ENCODE results near the gene NIT2.
"Not testable (repeated sequence)": the region's sequence is repeated elsewhere in the genome, so short reads cannot be mapped to it uniquely, and the experiment has no call there.

The NIT2 gene, protein sequence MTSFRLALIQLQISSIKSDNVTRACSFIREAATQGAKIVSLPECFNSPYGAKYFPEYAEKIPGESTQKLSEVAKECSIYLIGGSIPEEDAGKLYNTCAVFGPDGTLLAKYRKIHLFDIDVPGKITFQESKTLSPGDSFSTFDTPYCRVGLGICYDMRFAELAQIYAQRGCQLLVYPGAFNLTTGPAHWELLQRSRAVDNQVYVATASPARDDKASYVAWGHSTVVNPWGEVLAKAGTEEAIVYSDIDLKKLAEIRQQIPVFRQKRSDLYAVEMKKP

DNA sequence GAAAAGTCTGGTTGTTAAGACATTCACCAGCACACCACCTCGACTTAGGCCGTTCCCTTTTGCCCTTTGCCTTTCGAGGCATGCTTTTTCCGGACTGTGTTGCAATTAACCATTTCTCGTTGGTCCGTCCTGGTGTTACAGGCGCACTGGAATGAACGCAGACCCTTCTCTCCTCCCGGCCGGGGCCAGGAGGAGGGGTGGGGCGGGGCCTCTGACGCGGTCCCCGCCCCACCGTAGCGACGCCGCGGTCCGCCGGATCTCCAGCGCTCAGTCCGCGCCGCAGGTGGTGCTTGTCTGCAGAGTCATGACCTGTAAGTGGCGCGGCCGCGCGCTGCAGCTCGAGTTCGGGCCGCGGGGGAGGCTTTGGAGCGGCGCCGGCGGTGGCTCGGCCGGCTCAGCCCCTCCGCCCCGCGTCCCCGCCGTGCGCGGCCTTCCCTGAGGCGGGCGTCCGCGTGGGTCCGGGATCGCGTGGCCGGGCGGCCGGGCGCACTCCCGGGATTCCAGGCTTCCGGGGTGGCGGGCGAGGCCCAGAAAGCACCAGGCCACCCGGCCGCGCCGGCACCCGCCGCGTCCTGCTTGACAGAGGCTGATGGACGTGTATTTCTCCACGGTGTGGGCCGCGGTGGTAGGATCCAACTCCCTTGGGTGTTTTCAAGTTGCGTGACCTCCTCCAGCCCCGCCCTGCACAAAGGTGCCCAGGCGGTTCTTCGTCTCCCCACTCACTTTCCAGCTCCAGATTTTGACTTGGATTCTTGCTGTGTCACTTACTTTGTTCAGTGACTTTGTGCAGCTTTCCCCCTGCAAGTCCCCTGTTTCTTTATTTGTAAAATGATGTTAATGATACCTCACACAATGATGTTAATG lies at the start of gene NIT2:
TSS of gene NIT2 (plus strand) at position 270 of the 864 bp plus-strand sequence. CDS start at position 305, 35 bp downstream.
- peak; percentile 78 for DNase-seq

DNA sequence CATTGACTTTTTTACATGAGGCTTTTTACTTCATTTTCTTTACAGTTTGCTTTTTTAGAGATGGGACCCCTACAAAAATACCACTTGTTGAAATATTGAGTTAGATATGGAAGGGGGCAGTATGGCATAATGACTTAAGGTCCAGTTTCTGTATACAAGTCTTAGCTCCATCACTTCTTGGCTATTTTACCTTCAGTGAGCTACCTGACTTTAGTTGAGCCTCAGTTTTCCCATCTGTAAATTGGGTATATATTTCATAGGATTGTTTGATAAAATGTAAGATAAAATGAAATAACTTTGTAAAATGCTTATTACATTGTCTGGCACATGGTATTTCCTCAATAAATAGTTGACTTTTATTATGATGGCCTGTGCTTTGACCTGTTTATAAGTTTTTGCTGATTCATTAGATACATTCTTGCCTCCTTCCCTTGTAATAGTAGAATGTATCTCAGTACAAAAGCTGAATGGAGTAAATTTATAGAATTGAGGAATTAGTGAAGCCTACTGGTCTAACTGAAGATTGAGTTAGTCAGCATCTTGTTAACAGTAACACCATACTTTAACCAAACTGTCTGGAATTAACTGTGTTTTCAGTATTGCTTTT lies 46.2 kb upstream of the NIT2 start:
- no peak for DNase-seq

DNA sequence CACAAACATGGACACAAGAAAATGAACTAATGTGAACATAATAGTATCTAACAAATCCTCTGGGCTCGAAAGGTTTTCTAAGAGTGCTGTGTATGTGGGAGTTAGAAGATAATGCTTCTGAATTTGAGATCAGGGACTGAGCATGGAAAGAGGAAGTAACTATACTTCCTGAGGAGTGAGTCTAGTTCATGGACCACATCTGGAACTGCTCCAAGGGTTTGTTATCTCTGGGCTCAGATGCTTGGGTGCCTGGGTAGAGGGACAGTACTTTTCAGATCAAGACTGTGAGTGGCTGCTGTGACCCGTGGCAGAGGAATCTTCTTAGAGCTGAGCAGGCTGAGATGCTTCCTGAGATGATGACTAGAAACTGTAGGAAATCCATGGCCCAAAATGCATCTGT lies 45.2 kb upstream of the NIT2 start:
- no peak for DNase-seq

DNA sequence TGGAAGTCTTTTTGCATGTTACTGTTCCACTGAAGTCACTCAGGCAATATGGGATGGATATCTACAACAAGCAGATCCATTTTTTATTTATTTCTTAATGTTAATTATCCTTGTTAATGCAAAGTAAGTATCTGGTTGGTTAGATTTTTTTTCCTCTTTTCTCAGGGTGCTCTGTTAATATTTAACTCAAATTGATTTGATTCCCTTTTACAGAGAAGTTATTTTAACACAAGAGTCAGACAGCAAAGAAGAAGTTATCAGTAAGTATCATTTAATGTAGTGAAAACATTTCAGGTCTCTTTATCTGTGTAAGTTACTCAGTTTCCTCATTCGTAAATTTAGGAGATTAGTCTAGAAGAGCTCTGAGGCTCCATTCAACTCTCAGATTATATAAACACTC lies 39.5 kb upstream of the NIT2 start:
- no peak for DNase-seq

DNA sequence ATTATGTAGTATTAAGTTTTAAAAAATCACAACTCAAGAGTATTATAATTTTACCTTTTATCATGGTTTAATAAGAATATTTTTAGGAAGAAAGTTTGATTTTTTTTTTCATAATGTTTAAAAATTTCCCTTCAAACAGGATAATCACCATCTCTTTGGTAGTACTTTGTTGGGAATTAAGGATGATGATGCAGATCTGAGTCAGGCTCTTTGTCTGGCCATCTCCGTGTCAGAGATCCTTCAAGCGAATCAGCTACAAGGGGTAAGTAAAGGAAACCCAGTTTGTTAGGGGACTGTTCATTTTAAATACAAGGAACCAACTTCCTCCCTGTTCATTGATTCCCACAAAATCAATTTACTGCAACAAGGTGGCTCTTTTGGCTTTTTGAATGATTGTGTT lies 36.8 kb upstream of the NIT2 start:
- DNase-seq, result no peak

DNA sequence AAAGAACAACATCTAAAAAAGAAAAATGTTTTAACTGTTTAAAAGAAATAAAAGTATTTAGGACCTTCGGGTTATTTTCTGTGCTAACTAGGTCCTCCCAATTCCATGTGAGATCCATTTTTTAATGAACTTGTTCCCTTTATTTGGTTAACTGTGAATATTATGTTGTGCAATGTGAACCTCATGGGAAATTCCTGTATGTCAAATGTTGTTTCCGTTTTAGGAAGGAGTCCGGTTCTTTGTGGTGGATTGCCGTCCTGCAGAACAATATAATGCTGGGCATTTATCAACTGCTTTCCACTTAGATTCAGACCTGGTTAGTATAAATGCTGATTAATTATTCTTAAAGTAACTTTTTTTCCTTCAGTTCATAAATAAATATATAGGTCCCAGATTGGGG lies 35.5 kb upstream of the NIT2 start:
- no peak for DNase-seq

DNA sequence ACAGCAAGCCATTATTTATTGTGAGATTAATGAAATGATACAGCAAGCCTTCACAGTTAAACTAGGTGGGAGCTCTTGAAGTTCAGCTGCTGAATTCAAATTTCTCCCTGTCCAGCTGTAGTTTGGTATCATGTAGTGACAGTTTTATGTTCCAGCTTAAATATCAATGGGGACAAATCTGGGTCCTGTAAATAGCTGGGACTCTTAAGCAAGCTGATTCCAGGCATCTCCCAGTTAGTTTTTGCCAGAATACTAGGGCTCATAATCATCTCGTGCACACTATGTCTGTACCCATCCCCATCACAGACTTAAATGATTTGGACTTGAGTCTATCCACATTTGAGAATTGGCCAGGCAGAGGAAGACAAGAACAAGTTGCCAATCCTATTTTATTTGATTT lies 27.9 kb upstream of the NIT2 start:
- DNase-seq, result no peak

DNA sequence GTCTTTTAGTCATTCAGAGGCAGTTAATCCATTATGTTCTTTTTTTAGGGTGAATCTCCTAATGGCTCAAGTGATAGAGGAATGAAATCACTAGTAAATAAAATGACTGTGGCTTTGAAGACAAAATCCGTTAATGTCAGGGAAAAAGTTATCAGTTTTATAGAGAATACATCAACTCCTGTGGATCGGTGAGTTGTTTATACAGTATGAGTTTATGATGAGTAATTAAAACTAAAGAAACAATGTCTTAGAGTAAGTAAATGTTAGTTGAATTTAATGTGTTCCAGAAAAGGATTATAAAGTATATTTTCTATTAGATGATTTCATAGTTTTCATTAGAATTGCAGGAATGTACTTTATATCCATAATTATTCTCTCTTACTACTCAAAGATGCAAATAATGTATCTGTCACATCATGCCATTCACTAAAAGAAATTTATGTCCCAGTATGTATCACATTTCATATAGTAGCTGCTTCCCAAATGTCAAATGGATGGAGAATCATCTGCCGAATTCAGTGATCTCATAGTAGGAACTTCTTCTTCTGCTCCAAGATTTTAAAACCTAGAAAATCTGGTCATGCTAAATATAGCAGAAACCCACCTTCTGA lies 24.1 kb upstream of the NIT2 start:
- DNase-seq, result no peak

DNA sequence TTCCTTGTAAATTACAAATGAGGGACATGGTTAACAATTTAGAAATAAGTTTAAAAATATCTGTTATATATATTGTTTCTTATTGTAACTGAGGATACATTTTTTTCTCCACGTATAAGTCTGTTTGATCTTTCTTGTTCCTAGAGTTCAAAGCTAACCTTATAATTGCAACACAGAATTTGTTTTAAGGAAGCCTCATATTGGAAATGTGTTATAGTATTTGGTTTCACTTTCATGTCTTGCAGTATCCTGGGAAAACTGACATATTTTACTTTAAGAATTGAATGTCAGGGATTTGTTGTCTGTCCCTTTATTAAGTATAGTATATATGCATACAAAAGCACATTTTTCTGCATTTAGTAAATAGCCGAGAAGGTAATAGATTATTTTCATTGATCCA lies 23.5 kb upstream of the NIT2 start:
- no peak for DNase-seq

DNA sequence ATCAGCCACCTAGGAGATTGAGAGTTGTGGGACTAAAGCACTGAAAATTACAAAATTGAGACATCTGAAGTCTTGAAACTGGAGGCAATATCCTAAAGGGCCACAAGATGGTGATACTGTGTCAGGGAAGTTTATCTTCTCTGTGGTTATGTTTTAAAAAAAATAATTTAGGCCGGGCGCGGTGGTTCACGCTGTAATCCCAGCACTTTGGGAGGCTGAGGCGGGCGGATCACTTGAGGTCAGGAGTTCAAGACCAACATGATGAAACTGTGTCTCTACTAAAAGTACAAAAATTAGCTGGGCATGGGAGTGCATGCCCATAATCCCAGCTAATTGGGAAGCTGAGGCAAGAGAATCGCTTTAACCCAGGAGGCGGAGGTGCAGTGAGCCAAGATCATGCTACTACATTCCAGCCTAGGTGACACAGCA lies 17.9 kb upstream of the NIT2 start:
- DNase-seq, result peak; percentile 38

DNA sequence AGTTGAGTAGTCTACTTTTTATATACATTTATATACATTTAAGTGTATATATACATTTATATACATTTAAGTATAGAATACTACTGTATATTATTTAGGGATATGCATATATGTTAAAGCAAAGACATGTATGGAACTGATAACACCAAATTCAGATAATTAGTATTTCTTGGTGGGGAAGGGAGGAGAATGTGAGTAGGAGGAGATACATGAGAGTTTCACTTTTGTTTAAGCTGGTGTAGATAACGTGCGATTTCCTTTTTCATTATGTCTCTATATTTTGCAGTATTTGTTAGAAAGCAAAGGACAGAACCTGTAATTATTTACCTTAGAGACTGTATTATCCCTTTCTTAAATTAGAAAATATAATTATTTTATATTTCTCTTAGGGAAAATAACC lies 16.6 kb upstream of the NIT2 start:
- no peak for DNase-seq

DNA sequence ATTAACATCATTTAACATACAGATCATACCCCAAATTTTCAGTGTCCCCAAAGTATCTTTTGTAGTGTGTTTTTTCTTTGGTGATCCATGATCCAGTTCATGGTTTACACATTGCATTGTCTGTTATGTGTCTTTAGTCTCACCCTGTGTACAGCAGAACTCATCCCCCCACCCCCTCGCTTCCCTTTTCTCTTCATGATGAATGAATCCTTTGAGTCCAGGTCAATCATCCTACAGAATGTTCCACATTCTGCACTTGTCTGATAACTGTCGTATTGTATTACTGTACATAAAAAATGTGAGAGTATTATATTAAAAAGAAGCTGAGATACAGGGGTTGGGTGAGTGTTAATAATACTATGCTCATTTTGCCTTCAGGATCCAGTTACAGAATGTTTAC lies 14.6 kb upstream of the NIT2 start:
- no peak for DNase-seq

DNA sequence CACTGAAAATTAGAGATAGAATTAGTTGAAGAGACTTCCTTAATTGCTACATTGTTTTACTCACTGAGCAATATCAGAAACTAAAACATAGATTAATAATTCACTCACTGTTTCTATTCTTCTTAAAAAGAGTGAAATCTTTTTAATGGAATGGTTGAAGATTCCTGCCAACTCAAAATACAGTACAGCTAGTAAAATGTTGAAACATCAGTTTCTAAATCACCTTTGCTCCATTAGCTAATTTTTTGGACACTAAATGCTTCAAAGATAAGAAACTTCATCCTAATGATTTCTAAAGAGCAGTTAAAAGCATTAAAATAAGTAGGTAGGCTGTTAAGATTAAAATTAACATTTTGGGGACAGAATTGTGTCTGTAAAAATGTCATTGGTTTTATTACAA lies 10.5 kb upstream of the NIT2 start:
- no peak for DNase-seq

DNA sequence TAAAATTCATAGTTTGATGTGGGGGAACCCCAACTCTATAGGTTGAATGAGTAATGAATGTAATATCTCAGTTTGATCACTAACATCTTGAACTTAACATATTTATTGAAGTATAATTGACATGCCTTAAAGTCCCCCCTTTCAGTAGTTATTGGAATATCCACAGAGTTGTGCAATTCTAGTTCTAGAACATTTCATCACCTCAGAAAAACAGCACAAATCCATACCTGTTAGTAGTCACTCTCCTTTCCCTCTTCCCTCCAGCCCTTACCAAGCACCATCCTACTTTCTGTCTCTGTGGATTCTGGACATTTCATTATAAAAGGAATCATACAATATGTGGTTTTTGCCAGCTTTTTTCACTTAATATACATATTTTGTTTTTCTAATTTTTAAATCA lies 8.7 kb upstream of the NIT2 start:
- DNase-seq, result no peak

DNA sequence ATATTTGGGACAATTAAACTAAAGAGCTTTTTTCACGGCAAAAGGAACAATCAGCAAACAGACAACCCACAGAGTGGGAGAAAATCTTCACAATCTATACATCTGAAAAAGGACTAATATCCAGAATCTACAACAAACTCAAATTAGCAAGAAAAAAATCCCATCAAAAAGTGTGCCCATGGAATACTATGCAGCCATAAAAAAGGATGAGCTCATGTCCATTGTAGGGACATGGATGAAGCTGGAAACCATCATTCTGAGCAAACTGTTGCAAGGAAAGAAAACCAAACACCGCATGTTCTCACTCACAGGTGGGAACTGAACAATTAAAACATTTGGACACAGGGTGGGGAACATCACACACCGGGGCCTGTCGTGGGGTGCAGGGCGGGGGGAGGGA lies 7.2 kb upstream of the NIT2 start:
- not testable (repeated sequence) for DNase-seq

DNA sequence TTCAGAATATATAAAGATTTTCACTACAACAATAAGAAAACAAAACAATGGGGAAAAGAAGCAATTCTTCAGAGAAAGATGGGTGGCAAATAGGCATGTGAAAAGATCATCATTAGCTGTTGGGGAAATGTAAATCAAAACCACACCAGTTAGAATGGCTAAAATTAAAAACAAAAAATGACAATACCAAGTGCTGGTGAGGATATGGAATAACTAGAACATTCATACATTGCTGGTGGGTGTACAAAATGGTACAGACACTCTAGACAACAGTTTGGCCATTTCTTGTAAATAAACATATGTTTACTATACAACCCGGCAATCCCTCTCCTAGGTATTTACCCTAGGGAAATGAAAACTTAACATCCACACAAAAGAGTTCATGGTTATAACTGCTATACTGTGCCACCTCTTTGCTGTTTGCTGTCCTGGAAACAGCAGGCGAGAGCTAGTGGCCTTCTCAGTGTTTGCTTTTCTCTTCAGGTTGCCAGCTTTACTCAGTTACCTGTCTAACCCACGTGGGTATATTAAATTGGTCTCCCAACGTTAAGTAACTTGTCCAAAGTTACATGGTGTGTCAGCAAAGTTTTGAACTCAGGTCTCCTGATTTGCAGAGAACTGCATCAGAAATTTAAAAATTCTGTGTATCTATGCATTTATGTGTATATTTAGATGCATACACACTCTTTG lies 4.6 kb upstream of the NIT2 start:
- DNase-seq, result no peak

DNA sequence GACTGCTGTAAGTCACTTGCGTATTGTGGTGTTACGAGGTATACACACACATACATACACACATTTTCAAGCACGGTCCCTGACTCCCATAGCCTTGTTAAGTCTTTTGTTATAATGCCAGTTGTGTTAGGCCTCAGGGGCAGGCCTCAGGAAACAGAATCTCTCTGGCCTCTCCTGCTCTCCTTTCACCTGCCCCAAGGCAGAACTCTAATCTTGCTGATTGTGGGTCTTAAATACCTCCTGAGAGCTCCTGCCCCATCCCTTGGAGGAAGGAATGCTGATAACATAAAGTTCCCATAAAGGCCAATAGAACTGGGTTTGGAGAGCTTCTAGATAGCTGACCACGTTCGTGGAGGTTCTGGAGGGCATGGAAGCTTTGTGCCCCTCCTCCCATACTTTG lies 3.9 kb upstream of the NIT2 start:
- no peak for DNase-seq

DNA sequence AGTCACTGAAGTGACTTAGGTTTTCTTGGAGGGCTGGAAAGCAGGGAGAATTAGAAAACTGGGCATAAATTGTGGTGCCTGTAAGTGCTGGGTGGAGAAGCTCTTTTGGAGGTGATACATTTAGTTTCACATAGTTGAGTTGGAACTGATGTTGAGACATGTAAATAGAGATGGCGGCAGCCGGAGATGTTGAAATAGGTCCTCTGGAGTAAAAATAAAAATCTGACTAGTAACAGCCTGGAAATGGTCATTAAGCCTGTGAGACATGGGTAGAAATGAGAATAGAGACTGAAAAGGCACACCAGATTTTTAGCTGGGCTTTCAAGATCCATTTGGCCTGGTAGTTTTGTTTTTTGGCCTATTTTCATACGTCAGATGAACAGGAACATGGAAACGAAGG lies 2.9 kb upstream of the NIT2 start:
- DNase-seq, result no peak

DNA sequence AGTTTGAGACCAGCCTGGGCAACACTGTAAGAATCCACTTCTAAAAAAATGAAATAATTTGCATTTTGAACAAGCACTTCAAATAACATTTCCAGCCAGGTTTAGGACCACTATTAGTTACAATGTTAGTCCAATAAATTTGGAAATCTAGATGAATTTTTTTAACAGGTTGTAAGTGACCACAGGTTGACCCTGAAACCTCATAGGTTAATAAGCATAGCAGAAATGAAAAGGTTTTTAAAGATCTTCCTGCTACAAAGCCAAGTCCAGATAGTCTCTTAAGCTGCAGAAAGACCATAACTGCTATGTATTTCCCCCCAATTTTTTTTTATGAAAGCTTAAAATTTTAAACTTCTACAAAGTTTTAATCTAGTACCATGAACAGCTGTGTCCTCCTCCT lies 1.5 kb upstream of the NIT2 start:
- no peak for DNase-seq

DNA sequence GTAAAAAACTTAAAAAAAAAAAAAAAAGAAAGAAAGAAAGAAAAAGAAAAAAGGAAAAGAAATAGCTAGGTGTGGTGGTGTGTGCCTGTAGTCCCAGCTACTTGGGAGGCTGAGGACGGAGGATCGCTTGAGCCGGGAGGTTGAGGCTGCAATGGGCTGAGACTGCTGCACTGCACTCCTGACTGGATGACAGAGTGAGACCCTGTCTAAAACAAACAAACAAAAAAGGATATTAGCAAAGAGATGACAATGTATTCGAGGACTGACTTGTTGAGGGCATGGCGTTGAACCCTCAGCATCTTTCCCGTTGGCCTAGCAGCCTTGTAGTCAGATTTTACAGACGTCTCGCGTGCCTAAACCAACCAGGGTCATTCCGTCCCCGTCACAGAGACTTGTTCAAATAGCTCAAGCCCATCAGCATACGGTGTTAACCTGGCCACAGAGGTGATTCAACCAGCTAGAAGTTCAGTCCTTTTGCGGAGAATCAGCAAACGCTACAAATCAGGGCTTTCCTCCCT lies 528 bp upstream of the NIT2 start:
- DNase-seq, result no peak

DNA sequence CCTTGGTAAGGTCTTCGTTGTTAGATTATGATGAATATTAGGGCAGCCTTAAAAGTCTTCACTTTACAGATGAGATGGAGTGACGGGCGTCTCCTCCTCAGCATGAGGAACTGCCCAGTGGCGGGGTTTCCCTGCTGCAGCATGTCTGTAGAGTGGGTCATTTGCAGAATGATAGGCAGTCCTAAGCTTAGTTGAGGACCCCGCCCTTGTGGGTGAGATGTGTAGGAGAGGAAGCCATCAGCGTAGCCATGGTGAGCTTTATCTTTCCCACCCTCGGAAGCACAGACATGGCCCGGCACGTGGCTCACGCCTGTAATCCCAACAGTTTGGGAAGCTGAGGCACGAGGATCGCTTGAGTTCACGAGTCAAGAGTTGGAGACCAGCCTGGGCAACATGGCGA lies 877 bp downstream of the NIT2 start:
- no peak for DNase-seq

DNA sequence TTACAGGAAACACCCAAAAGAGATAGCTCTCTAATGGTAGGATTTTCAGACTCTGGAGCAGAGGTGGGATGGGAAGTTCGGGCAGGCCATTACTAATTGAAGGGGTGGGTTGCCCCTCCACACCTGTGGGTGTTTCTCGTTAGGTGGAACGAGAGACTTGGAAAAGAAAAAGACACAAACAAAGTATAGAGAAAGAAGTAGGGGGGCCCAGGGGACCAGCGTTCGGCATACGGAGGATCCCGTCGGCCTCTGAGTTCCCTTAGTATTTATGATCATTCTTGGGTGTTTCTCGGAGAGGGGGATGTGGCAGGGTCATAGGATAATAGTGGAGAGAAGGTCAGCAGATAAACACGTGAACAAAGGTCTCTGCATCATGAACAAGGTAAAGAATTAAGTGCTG lies 1.7 kb downstream of the NIT2 start:
- DNase-seq, result not testable (repeated sequence)

DNA sequence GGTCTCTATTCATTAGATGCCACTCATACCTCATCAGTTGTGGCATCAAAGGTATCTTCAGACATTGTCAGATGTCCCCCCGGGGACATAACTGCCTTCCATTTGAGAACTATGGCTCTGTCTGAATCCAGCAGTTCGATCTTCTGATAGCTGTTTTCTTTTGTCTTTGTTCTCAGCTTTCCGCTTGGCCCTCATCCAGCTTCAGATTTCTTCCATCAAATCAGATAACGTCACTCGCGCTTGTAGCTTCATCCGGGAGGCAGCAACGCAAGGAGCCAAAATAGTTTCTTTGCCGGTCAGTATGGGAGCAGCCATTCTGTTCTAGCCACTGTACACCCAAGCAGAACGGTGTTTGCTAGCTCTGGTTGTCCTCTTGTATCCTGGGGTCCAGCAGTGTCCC lies 4.4 kb downstream of the NIT2 start:
- DNase-seq, result no peak

Data from NCI-H1436 (cell line).